Stimulated activated CD4-positive, alpha-beta T cell treated with anti-CD3 and anti-CD28 coated beads, Interleukin-1b, Interleukin-23, amount 100 ng/mL, for 1 hour (primary cell): ENCODE results near the gene MYEOV.

ENCODE experiments used
- DNase-seq, 2 donors: peaks; one replicate each; pipeline ENCODE4 v3.0.0-alpha.2; 2020; ENCODE audit warnings: low read depth in 2 of 2

Gene MYEOV

DNA sequence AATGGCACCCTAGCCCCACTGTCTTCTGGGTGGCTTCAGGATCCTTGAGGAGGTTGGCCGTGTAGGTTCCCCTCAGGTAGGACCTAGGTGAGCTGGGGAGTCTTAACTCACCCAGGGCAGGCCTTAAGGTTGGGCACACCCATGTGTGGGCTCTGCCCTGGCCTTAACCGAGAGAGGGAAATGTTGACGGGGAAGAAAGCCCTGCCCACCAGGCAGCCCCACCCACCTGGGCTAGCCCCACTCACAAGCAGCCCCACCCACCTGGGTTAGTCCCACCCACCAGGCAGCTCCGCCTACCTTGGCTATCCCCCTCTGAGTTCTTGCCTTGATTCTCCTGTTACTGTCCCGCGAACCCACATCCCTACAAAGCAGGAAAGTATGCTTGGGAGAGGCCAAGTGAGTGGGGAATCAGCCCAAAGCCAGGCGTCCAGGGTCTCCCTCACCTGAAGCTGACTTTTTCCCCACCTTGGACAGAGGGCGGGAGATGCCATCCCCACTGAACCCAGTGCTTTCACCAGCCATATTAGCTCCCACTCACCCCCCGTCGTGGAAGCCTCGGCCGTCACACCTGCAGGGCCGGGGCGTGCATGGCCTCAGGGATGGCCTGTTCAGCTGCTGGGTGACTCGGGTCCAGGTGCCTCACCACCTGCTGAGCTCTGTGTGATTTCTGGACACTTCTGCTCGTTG is at the start of gene MYEOV:
Gene MYEOV, plus strand, starts transcription at position 337 of the 687 bp plus-strand sequence. CDS start 1,200 bp downstream, outside the sequence.
- no peak for DNase-seq

DNA sequence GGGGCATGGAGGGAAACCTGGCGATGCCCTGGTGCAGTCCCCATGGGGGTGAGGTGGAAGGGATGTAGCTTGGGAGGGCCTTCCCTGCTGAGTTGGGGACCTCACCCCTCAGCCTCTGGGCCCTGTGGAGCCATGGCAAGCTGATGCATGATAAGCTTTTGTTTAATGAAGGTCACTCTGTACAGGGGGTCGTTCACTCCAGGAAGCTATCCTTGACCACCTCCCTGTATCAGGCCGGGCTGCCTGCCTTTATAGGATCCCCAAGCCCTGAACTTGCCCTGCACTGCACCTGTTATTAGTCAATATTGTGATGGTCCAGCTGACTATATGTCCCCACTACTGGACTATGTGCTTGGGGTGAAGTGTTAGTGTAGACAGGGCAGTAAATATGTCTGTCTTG is 49.7 kb upstream of the MYEOV start:
- no peak for DNase-seq

DNA sequence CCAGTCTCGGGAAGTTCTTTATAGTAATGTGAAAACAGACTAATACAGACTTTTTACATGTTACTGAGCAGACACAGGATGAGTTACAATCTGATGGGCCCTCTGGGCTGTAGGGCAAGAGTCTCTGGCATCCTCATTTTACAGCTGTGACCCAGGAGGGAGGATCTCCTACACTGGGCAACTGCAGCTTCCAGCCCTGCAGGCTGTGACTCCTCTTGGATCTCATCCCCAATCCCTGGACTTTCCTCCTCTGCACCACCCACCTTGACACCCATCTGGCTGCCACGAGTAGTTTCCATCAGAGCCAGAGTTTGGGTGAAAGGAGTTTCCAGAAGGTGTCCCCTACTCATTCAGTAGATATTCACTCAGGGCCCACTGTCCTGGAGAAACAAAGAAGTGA is 48.9 kb upstream of the MYEOV start:
- no peak for DNase-seq

DNA sequence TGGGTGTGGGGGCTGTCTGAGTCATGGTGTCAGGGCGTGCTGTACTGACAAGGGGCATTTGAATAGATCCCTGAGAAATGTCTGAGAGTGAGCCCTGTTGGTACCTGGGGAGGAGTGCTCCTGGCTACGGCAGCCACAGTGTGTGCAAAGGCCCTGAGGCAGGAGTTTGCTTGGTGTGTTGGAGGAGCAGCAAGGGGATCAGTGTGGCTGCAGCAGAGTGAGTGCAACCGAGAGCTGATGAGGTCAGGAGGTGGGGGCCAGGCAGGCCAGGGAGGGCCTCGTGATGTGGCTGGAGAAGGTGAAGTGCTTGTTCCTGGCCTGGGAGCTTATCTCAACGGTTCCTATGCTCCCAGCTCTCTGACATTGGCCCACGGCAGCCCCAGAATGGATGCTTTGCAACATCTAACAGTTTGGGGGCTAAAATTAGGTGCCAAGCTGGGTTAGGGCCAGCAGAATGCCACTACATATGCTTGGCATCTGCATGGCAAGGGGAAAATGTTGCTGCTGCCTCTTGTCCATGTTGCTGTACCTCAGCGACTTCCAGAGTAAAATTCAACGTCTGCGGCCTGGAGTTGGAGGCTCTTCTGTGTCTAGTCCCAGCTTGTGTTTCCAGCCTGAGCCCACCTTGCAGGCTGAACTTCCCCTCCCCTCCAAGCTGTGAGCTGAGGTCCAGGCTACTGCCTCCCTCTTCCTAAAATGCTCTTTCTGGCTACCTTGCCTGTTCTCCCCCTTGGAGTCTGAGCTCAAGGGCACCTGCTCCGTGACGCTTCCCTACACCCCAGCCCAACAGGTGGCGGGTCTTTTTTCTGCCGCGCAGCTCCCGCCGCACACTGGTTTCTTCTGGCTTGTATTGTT is 48.2 kb upstream of the MYEOV start:
- DNase-seq, result no peak

DNA sequence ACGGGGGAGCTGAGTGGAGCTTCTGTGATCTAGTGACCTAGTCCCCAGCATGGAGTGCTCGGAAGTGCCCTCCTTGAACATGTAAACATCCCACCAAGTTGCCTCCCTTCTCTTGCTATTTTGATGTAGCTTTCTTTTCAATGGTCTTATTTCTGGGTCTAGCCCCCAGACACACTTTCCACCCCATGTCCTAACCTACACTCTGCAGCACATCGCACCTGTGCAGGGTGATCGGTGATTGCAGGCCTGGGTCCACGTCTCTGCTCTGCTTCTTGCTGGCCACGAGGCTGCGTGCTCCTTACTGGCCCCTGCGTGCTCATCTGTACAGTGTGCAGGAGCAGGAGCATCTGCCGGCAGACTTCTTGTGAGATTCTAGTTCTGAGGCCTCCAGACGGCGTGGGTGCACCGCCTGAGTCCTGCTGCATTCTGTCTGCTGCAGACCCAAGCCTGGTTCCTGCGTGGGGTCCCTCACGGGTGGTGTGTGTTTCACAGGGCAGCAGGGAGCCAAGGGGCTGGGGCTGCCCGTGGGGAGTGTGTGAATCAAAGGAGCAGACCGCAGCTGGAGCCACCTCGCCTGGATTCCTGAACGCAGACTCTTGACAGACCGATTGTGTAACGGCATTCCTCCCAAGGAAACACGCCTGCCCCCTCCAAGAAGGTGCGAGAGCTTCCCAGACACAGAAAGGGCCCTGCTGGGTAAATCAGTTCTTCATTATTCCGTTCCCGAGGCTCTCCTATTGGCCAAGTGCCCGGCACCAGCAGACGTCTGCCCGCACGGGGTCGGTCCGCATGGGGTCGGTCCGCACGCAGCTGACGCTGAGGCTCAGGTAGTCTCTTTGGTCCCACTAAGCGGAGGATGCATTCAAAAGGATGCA is 44.4 kb upstream of the MYEOV start:
- DNase-seq, result no peak

DNA sequence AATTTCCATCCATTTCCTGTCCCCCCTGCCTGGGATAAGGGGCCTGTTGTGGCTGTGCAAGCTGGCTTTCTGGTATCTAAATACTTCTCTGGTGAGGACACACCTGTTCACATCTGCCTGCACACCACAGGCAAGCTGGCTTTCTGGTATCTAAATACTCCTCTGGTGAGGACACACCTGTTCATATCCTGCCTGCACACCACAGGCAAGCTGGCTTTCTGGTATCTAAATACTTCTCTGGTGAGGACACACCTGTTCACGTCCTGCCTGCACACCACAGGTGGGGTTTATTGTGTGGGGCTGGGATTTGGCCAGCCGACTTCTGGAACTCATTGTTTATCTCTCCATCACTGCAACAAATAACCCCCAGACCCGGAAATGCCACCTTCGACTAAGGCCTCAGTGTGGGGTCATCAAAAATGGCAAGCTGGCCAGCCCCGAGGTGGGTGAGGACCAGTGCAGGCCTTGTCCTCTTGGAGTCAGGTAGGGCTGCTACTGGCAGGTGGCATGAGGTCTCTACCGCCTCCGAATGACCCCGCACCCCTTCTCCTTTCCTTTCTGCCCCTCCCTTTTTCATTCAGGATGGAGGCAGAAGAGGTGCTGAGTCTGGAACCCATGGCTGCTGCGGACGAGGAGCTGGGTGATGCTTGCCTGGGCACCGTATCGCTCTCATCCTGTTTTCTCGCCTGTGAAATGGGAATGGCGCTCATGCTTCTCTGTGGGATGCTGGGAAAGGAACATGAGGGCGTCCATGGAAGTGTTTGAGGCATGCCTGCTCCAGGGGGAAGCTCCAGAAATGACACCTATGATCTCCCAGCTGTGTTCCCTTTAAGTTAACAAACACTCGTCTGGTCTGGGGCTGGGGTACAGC is 43.5 kb upstream of the MYEOV start:
- no peak for DNase-seq

DNA sequence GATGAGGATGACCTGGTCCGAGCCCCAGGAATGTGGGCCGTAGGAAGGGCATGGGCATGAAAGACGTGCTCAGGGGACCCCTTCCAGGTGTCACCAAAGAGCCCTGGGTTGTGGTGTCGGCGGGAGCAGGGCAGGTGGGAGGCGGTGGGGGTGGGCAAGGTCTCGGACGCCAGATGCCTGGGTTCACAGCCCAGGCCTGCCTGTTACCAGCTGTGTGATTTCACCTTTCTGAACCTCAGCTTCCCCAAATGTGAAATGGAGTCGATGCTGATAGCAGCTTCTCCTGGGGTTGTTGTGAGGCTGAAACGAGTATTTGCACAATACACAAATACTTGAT is 42.9 kb upstream of the MYEOV start:
- no peak for DNase-seq

DNA sequence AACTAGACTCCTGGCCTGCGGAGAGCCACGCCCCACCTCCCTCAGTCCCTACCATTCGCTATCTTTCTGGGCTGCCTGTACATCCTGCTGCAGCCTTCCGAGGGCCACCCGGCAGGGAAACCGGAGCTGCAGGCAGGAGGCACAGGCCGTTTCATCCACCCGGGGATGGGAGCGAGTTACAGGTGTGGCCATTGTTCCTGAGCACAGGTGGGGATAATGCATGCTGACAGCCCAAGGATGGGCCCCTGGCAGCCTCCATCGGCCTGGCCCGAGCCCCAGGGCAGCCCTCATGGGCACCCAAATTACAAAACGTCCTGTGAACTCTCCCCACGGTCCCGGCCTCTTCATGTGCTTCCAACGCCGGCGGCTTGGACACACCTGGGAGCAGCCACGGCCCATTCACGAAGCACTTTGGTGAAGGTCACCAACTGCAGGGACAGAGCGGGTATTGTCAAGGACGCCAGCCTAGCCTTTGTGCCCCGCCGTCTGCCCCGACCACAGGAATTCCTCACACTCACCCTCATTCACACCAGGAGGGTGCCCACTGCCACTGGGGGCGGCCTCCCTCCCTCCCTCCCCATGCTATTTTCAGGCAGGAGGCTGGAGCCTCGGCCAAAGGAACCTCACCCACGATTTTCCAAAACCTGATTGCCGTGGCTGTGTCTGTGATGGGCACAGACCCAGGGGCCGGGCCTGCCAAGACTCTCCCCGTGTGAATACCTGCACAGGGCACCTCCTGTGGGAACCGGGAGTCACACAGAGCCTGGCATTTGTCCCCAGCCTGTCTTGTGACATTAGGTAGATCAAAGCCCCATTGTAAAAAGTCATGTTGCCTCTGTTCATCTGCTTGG is 42.1 kb upstream of the MYEOV start:
- DNase-seq, result no peak

DNA sequence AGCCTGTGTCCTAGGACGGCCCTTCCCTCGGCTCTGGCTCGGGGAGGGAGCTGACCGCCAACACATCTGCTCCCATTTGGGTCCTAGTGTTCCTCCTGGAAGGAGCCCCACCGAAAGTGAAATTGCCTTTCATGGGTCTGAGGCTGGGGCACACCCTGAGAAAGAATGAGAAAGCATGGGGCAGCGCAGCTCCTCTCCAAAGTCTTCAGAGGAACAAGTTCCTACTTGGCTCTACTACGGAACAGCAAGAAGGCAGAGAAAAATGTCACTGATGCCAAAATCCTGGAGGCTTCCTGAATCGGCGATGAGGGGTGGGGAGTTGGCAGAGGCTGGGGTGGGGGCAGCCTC is 41.5 kb upstream of the MYEOV start:
- no peak for DNase-seq

DNA sequence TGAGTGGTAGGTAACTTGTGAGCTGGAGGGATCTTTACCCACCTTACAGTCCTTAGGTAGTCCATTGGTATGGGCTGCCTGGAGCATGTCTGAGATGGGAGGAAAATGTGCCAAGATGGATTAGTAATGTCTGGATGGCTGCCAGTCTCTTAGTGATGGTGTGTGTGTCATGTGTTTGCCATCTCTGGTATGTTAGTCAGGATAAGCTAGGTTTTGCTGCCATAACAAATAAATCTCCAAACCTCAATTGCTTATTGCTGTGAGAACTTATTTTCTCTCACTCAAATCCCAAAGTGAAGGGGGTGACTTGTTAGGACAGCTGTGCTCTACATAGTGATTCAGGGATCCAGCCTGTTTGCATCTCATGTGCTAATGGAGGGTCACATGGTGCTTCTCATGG is 40.9 kb upstream of the MYEOV start:
- no peak for DNase-seq

DNA sequence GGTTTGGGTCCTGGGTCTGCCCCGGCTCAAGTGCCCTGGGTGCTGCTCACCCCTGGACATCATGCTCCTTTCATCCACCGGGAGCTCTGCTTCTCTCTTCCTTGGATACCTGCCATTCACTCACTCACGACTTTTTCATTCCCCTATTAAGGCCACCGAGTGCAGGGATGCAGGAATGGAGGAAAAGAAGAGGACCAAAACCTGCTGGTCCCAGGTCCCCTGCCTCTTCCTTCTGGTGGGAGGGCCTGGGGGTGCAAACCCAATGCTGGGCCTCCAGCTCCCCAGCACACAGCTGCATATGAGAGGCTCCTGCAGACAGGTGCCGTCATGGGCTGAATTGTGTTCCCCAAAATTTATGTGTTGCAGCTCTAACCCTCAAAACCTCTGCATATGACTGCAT is 36.8 kb upstream of the MYEOV start:
- DNase-seq, result no peak

DNA sequence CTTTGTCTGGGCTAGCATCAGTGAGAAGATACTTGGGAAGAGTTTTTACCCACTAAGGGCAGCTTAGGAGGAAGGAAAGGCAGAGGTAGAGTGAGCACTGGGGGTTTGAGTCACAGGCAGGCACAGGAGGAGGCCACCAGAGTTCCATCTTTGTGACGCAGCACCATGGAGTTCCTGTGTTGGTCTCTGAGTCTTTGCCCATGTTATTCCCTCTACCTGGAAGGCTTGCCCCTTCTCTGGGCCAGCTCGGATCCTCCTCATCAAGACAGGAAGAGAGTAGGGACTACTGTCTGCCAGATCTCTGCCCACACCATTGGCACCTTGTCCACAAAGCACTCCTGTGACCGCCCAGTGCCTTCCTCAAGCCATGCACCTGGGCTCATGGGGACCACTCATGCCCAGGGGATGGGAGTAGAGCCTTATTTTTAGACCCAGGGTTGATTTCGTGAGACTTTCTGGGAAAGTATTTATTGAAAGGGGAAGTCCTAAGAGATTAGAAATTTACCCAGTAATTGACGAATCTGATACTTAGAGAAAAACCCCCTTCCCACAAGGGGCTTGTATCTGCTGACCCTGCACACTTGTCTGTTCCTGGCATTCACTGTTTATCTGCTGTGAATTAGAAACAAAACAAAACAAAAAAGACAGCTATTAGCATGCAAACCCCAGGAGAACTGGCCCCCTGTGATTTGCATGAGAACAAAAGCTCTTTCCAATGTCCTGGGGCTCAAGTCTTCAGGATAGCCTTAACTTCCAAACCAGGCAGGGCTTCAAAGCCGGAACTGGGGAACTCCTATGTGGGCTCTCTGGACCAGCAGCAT is 35.9 kb upstream of the MYEOV start:
- DNase-seq, result no peak

DNA sequence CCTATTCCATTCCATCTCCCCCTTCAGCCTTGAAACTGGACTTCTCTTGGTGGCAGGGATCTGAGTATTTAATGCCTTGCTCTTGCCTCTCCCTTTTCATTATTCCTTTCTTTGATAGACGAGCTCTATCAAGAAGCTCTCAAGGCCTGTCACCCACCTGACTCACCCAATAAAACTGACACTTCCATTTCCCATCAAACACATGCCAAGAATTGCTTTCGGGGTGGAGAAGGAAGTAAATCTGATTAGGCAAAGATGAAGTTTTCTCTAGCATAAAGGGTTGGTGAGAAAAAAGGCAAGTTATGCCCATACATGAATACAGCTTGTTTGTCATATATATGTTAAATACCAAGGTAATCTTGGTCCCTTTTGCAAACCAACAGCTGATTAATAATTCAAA is 34.9 kb upstream of the MYEOV start:
- no peak for DNase-seq

DNA sequence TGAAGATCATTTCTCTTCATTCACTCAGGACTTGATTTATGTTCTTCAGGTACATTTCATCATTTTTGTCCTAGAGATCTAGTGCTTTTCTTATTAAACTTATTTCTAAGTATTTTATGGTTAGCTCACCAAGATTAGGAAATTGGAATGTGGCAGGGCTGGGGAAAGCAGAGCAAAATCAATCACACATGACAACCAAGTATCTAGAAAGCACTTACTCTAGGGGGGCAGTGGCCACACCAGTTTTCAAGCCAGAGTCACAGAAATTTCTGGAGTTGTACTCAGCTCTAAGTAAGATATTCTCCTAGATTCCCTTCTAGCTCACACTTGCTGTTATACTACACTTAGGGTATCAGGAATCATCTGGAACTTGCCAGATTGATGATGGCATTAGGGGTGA is 33.3 kb upstream of the MYEOV start:
- no peak for DNase-seq

DNA sequence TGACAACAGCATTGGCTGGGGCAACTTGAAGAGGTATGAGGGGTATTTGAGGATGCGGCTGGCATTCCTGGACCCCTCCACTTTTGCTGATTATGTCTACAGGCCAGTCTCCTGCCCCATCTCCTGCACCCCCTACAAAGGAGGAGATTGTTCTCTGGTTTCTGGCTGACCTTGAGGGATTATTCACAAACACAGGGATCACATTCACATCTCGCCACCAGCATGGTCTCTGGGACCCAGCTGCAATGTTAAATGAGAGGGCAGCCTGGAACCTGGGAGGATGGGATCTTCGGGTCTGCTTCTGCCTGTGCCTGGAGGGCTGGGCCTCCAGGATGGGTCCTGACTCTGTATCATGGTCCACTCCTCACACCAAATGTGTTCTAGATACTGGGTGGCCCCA is 32.8 kb upstream of the MYEOV start:
- DNase-seq, result no peak

DNA sequence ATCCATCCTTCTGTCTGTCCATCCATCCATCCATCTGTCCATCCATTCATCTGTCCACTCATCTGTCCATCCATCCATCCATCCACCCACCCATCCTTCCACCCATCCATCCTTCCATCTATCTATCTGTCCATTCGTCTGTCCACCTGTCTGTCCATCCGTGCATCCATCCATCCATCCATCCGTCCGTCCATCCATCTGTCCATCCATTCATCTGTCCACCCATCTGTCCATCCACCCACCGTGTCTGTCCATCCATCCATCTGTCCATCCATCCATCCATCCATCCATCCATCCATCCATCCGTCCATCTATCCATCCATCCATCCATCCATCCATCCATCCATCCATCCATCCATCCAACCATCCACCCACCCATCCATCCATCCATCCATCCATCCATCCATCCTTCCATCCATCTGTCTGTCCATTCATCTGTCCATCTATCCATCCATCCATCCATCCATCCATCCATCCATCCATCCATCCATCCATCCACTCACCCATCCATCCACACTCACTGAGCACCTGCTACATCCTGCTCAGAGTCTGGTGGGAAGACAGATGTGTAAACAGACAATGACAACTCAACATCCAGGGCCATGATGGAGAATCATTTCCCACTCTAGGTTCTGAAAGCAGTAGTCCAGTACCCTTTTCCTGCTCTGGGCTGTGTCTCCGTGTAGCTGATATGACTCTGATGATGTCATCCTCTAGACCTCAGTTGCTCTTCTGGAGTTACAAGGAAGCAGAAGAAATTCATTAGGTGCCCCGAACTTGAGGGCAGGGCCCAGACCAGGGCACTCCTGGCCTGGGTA is 30.8 kb upstream of the MYEOV start:
- no peak for DNase-seq

DNA sequence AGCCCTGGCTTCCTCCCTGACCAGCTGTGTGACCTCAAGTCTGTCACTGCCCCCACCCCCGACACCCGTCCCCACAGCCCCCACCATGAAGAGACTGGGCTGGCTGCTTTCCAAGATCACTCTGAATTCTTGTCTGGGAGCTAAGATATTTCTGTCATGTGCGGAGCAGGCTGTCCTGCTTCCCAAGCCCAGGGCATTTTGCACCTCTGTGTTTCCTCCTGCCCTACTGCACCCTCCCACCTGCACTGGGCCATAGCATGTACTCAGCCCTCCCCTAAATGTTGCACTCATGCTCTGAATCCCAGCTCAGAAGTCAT is 30.3 kb upstream of the MYEOV start:
- no peak for DNase-seq

DNA sequence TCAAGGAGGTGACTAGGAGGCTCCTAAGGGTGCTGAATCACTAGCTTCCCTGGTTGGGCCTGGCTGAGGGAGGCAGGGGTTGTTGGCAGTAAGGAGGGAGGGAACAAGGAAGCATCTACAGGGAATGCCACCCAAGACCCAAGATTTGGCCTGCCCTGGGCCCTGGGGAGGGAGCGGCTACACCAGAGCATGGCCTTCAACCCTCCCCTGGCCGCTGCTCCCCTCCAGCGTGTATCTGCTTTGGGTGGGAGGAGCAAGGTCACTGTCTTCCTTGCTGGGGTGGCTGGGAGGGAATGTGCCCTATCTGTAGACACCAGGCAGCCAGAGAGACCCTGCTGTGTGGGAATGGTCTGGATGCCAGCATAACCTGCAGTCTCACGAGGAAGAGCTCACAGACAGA is 29.5 kb upstream of the MYEOV start:
- no peak for DNase-seq

DNA sequence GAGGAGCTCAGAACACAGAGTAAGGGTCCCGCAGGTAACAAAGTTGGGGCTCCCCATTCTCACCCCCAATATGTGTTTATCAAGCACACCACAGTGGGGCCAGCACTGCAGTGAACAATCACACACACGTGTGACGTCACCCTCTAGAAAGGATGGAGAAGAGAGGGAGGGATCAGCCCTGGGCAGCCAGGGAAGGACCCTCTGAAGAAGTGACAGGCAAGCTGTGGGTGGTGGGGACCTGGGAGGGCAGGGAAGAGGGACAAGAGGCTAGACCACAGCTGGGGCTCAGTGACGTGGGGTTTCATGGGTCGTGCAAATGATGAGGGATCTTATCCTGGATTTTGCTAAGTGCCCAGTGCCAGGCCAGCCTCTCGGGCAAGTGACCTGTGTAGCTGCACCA is 28.7 kb upstream of the MYEOV start:
- DNase-seq, result no peak
